HL-60 (cell line): ENCODE measurements around the gene DGKH.

Experiments used
- DNase-seq, 2 experiments: peaks; one replicate each; pipeline ENCODE4 v3.0.0-alpha.2; 2010 to 2020; ENCODE audit warnings: low read depth in 1 of 2, low spot score in 1 of 2
- H3K27ac ChIP-seq: fragments of 250-450 bp; sonication (Bioruptor Pico); replicated peaks from 2 replicates; pipeline ENCODE4 v1.5.1; 2020; ENCODE audit warnings: mild to moderate bottlenecking, moderate library complexity
- H3K27me3 ChIP-seq: fragments of 250-450 bp; sonication (Bioruptor Pico); 2 replicates; pipeline ENCODE4 v1.5.1; 2021; ENCODE audit warnings: mild to moderate bottlenecking, moderate library complexity; ENCODE audit not compliant: insufficient read depth, poor library complexity, severe bottlenecking
- H3K4me3 ChIP-seq: replicated peaks from 2 replicates; pipeline ENCODE4 v1.5.1; 2011; ENCODE audit warnings: mild to moderate bottlenecking, control low read depth, low read length; ENCODE audit not compliant: insufficient read depth
- CTCF ChIP-seq: IDR thresholded peaks from one replicate; pipeline ENCODE4 v1.5.1; 2011; ENCODE audit warnings: low read length, control low read depth, inconsistent platforms; ENCODE audit not compliant: insufficient read depth
- GABPA ChIP-seq: IDR thresholded peaks from 2 replicates; pipeline ENCODE4 v1.6.1; 2012; ENCODE audit warnings: low read depth
- POLR2AphosphoS5 ChIP-seq: IDR thresholded peaks from 2 replicates; pipeline ENCODE4 v1.6.1; 2012; ENCODE audit warnings: low read depth
- SPI1 ChIP-seq: IDR thresholded peaks from 2 replicates; pipeline ENCODE4 v1.6.1; 2012; ENCODE audit warnings: low read depth, mild to moderate bottlenecking, borderline replicate concordance
- TF ChIP-seq, protein P1 (sequence below): IDR thresholded peaks from 2 replicates; pipeline ENCODE4 v1.6.1; 2012; ENCODE audit warnings: low read depth; ENCODE audit not compliant: insufficient replicate concordance

DGKH gene

DNA sequence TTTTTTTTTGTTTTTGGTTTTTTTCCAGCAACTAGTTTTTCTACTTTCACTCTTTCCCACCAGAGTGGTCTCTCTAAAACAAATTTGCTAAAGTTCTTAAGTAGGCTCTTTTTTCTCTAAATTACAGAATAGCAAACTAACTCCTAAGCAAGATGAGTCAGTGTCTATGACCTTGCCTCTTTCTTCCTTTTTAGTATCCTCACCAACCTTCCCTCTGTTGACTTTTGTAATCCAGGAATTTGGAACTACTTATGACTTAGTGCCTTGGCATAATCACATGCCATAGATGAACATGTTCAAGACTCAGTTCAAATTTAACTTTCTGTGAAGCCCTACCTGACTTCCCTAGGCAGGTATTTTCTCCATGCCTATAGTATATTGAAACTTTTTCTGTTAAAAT lies 191.2 kb downstream of the DGKH start:
- TF ChIP-seq POLR2AphosphoS5 (no peak), GABPA (no peak), CTCF (no peak), SPI1 (no peak)
- TF ChIP-seq, protein P1, sequence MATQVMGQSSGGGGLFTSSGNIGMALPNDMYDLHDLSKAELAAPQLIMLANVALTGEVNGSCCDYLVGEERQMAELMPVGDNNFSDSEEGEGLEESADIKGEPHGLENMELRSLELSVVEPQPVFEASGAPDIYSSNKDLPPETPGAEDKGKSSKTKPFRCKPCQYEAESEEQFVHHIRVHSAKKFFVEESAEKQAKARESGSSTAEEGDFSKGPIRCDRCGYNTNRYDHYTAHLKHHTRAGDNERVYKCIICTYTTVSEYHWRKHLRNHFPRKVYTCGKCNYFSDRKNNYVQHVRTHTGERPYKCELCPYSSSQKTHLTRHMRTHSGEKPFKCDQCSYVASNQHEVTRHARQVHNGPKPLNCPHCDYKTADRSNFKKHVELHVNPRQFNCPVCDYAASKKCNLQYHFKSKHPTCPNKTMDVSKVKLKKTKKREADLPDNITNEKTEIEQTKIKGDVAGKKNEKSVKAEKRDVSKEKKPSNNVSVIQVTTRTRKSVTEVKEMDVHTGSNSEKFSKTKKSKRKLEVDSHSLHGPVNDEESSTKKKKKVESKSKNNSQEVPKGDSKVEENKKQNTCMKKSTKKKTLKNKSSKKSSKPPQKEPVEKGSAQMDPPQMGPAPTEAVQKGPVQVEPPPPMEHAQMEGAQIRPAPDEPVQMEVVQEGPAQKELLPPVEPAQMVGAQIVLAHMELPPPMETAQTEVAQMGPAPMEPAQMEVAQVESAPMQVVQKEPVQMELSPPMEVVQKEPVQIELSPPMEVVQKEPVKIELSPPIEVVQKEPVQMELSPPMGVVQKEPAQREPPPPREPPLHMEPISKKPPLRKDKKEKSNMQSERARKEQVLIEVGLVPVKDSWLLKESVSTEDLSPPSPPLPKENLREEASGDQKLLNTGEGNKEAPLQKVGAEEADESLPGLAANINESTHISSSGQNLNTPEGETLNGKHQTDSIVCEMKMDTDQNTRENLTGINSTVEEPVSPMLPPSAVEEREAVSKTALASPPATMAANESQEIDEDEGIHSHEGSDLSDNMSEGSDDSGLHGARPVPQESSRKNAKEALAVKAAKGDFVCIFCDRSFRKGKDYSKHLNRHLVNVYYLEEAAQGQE, result no peak
- Histone ChIP-seq H3K27me3 (no peaks in the 10 kb centered on the region), H3K27ac (no peak overlapping the region), H3K4me3 (no peak overlapping the region)
- no peak for DNase-seq

DNA sequence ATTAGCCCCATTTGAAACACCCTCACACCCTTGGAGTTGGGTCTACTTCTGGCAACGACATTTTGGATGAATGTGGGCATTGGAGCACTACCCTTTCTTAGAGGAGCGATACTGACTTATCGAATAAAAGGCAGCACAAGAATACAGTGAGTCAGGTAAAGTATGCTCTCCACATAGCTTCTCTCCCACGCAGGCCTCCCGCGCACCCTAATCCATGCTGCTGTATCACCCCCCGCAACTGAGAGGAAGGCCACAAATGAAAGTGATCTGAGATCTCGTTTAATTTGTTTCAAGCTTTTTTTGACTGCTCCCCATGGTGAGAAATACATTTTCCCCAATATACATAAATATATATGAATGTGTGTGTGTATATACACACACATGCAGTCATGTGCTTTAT lies 198.1 kb downstream of the DGKH start:
- DNase-seq, result no peak
- Histone ChIP-seq H3K27me3 (no peaks in the 10 kb centered on the region), H3K27ac (no peak overlapping the region), H3K4me3 (no peak overlapping the region)
- TF ChIP-seq, protein P1, result no peak
- TF ChIP-seq SPI1 (no peak), CTCF (no peak)

GRCh38 chr13:42247883-42248282 lies 199.4 kb downstream of the DGKH start:
- H3K27me3 ChIP-seq, result no peaks in the 10 kb centered on the region
- DNase-seq, result no peak
- no peak overlapping the region for H3K4me3 ChIP-seq
- TF ChIP-seq CTCF, result no peak
- TF ChIP-seq SPI1, result no peak
- TF ChIP-seq, protein P1, result no peak
- TF ChIP-seq POLR2AphosphoS5, result no peak
- TF ChIP-seq GABPA, result no peak
- H3K27ac ChIP-seq, result no peak overlapping the region
